Gastrocnemius medialis (tissue), 4 donors: ENCODE measurements around the gene WNK4. TPM values are rescaled to one million over a fixed set of nuclear protein-coding genes. Genes with fewer than 3 reads are reported as not detected.

Experiments used
- ATAC-seq, 2 donors: fragments of 150-250 bp; one replicate each; pipeline ENCODE4 v1.9.1; 2016
- DNase-seq, 2 donors: peaks; one replicate each; pipeline ENCODE4 v3.0.0-alpha.2; 2019
- H3K27ac ChIP-seq, 4 donors: fragments of 200-600 bp; sonication (generic); 1 replicate in 1 of 4; 2 replicates in 3 of 4; pipeline ENCODE4 v1.5.1; 2016 to 2018; ENCODE audit warnings: mild to moderate bottlenecking in 2 of 4, moderate library complexity in 1 of 4
- H3K27me3 ChIP-seq, 3 donors: fragments of 200-600 bp; sonication (generic) in 2 of 3; 1 replicate in 1 of 3; 2 replicates in 2 of 3; pipeline versions ENCODE4 v1.5.1 to v1.6.0; 2016 to 2019; ENCODE audit warnings: mild to moderate bottlenecking in 1 of 3, moderate library complexity in 1 of 3
- H3K36me3 ChIP-seq, 2 donors: fragments of 200-600 bp; sonication (generic) in 1 of 2; one replicate each; pipeline ENCODE4 v1.5.1; 2017 to 2018
- H3K4me1 ChIP-seq, 2 donors: fragments of 200-600 bp; sonication (generic) in 1 of 2; one replicate each; pipeline ENCODE4 v1.5.1; 2016 to 2017; ENCODE audit warnings: mild to moderate bottlenecking in 2 of 2
- H3K4me3 ChIP-seq, 4 donors: fragments of 200-600 bp; sonication (generic) in 3 of 4; 1 replicate in 1 of 4; 2 replicates in 3 of 4; pipeline ENCODE4 v1.5.1; 2016 to 2019; ENCODE audit warnings: mild to moderate bottlenecking in 2 of 4
- H3K9me3 ChIP-seq, 3 donors: fragments of 200-600 bp; sonication (generic) in 2 of 3; 1 replicate in 1 of 3; 2 replicates in 2 of 3; pipeline ENCODE4 v1.5.1; 2016 to 2019
- POLR2A ChIP-seq, 2 donors: fragments of 450-650 bp; IDR thresholded peaks; one replicate each; pipeline ENCODE4 v1.6.1; 2017; ENCODE audit warnings: antibody characterized with exemption in 2 of 2, mild to moderate bottlenecking in 2 of 2, moderate library complexity in 2 of 2
- in situ Hi-C, 4 donors: fragments of 200-750 bp; cut with MboI; loops; one replicate each; pipeline versions ENCODE4 v1.15.0 to v1.8.0; 2017; ENCODE audit warnings: low sequenced_read_pairs in 4 of 4
- intact Hi-C: fragments of 100-400 bp; cut with DNase I; formaldehyde crosslinking; loops from one replicate; pipeline ENCODE4 v1.15.1; 2023; ENCODE audit warnings: low total_unique reads
- total RNA-seq, 4 donors: library from RNA; depleted of rRNA; stranded (reverse); fragments of >200 nt; gene quantifications; one replicate each; pipeline versions ENCODE4 v1.1.0 to v1.2.3, GENCODE V29; 2016
- TF ChIP-seq, protein P1 (sequence below), 5 experiments: fragments of 450-650 bp in 3 of 5; fragments of 200-600 bp in 2 of 5; sonication (generic) in 2 of 5; IDR thresholded peaks in 4 of 5; conservative IDR thresholded peaks in 1 of 5; 1 replicate in 4 of 5; 2 replicates in 1 of 5; pipeline ENCODE4 v1.5.1; 2016 to 2019; ENCODE audit warnings: antibody characterized with exemption in 5 of 5, mild to moderate bottlenecking in 3 of 5, moderate library complexity in 3 of 5

WNK4 gene
- total RNA-seq, 4 donors from 2014 or later: not detected

DNA sequence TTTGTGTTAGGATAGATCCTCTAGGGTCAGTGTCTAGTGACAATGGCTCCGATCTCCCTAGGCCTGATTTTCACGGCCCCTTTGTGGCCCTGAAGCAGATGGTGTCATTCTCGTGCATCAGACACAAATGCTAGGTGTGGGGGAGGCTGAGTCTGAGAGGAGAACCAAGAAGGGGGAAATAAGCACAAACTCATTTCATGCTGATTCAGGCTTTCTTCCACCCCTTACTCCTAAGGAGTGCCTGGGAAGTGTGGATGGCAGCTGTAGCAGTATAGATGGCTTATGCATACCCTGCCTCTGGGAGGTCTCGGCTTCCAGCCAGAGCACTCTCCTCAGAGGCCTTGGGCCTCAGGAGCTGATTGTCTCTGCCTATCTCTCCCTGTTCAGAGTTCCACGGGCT is 1.8 kb upstream of the WNK4 start:
- Histone ChIP-seq H3K27ac (no peak overlapping the region), H3K36me3 (peaks cover 2 to 47% of the 10 kb centered on the region in 2 donors), H3K4me3 (no peak overlapping the region), H3K4me1 (peaks cover 12 to 14% of the 10 kb centered on the region in 2 donors), H3K9me3 (no peaks in the 10 kb centered on the region), H3K27me3 (peaks cover 26 to 32% (median 31%) of the 10 kb centered on the region in 3 donors)
- in situ Hi-C loops: no loop called here
- no peak for TF ChIP-seq POLR2A (IDR thresholded peaks at IDR 0.05)
- TF ChIP-seq, protein P1, sequence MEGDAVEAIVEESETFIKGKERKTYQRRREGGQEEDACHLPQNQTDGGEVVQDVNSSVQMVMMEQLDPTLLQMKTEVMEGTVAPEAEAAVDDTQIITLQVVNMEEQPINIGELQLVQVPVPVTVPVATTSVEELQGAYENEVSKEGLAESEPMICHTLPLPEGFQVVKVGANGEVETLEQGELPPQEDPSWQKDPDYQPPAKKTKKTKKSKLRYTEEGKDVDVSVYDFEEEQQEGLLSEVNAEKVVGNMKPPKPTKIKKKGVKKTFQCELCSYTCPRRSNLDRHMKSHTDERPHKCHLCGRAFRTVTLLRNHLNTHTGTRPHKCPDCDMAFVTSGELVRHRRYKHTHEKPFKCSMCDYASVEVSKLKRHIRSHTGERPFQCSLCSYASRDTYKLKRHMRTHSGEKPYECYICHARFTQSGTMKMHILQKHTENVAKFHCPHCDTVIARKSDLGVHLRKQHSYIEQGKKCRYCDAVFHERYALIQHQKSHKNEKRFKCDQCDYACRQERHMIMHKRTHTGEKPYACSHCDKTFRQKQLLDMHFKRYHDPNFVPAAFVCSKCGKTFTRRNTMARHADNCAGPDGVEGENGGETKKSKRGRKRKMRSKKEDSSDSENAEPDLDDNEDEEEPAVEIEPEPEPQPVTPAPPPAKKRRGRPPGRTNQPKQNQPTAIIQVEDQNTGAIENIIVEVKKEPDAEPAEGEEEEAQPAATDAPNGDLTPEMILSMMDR (IDR thresholded peaks at IDR 0.05 in 4 of 5, conservative IDR thresholded peaks at IDR 0.05 in 1 of 5): no peak
- no peak for DNase-seq
- intact Hi-C loops: no loop called here
- no peak for ATAC-seq

DNA sequence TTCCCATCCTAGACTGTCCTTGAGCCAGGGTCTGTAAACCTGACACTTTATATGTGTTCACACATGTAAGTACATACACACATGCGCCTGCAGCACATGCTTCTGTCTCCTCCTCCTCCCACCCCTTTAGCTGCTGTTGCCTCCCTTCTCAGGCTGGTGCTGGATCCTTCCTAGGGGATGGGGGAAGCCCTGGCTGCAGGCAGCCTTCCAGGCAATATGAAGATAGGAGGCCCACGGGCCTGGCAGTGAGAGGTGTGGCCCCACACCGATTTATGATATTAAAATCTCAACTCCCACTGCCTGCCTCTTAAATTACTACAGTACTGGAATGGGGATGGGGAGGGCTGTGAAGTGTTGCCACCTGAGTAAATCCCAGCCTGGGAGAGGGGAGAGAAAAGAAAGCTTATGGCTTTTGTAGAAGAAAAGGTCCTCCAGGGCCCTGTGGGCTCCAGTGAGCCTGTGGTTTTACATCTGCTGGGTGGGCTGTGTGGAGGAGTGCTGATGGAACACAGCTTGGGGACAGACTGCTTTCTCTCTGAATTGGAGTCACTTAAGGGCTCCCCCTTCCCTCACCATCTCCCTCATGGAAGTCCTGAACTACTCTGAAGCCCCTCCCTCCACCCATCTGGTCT is 990 bp upstream of the WNK4 start:
- Histone ChIP-seq H3K9me3 (no peaks in the 10 kb centered on the region), H3K27ac (no peak overlapping the region), H3K36me3 (peaks cover 2 to 47% of the 10 kb centered on the region in 2 donors), H3K4me3 (no peak overlapping the region), H3K27me3 (peaks cover 35 to 40% (median 40%) of the 10 kb centered on the region in 3 donors), H3K4me1 (peaks cover 4 to 8% of the 10 kb centered on the region in 2 donors)
- in situ Hi-C loops (no loop called here), intact Hi-C loops (no loop called here)
- no peak for ATAC-seq
- TF ChIP-seq, protein P1 (IDR thresholded peaks at IDR 0.05 in 4 of 5, conservative IDR thresholded peaks at IDR 0.05 in 1 of 5): no peak
- TF ChIP-seq POLR2A (IDR thresholded peaks at IDR 0.05): no peak
- no peak for DNase-seq

DNA sequence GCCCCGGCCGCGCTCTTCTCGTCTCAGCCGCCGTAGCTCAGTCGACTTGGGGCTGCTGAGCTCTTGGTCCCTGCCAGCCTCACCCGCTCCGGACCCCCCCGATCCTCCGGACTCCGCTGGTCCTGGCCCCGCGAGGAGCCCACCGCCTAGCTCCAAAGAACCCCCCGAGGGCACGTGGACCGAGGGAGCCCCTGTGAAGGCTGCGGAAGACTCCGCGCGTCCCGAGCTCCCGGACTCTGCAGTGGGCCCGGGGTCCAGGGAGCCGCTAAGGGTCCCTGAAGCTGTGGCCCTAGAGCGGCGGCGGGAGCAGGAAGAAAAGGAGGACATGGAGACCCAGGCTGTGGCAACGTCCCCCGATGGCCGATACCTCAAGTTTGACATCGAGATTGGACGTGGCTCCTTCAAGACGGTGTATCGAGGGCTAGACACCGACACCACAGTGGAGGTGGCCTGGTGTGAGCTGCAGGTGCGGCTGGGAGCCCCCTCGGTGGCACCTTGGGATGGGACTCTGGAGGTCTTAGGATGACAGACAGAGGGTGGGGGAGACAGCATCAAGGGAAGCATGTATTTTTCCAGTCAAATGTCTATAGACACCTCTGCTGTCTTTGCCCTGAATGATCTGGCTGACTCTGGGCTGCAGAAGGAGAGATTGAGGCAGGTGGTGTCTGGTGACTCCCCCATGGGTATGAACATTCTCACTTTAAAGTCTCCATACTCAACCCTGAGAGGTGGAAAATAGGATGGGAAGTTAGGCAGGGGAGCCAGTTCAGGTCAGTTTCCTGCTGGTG is 635 bp downstream of the WNK4 start:
- in situ Hi-C loops (no loop called here), intact Hi-C loops (no loop called here)
- Histone ChIP-seq H3K4me3 (peak overlapping the region in 3 of 4 donors; percentile 17 to 33 (median 26)), H3K4me1 (peaks cover 0 to 5% of the 10 kb centered on the region in 2 donors), H3K27me3 (peaks cover 51 to 56% (median 55%) of the 10 kb centered on the region in 3 donors), H3K9me3 (no peaks in the 10 kb centered on the region), H3K27ac (no peak overlapping the region), H3K36me3 (peaks cover 2 to 35% of the 10 kb centered on the region in 2 donors)
- DNase-seq (no peak), ATAC-seq (no peak)
- TF ChIP-seq, protein P1 (IDR thresholded peaks at IDR 0.05 in 4 of 5, conservative IDR thresholded peaks at IDR 0.05 in 1 of 5): no peak
- TF ChIP-seq POLR2A (IDR thresholded peaks at IDR 0.05): no peak

DNA sequence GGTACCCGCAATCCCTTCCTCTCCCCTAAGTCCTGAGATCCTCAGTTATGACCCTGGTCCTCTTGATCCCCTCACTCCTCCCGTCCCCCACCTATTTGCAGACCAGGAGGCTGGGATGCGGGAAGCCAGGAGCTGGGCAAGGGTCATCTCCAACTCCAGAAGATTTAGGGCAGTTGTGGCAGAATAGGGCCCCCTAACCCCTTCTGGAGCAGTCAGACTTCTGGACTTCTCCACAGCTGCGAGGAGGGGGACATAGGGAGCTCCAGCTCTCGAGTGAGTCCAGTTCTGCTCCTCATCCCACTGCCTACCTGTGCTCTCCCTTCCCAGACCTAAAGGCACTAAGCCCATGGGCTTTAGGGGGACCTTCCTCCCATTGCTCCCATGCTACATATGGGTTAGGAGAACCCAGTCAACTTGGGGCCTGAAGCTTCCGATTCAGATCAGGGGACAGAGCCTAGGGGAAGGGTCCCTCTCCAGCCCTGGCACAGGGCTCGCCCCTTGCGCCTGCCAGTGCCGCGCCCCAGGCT is 1.3 kb downstream of the WNK4 start:
- Histone ChIP-seq H3K27ac (no peak overlapping the region), H3K27me3 (peaks cover 58 to 63% (median 61%) of the 10 kb centered on the region in 3 donors)
- ATAC-seq: no peak

More for the DNA sequence above, 1.3 kb downstream of the WNK4 start:
- TF ChIP-seq, protein P1 (IDR thresholded peaks at IDR 0.05 in 4 of 5, conservative IDR thresholded peaks at IDR 0.05 in 1 of 5): no peak
- TF ChIP-seq POLR2A (IDR thresholded peaks at IDR 0.05): no peak
- in situ Hi-C loops (no loop called here), intact Hi-C loops (no loop called here)
- DNase-seq: no peak
- Histone ChIP-seq H3K4me1 (peaks cover 0 to 5% of the 10 kb centered on the region in 2 donors), H3K4me3 (no peak overlapping the region), H3K36me3 (peaks cover under 1 to 29% of the 10 kb centered on the region in 2 donors), H3K9me3 (no peaks in the 10 kb centered on the region)
